CD8-positive, alpha-beta memory T cell (primary cell): ENCODE measurements around the gene TNFAIP3. TPM values are rescaled to one million over a fixed set of nuclear protein-coding genes. Genes with fewer than 3 reads are reported as not detected.
A peak's percentile ranks its signal among the peaks of the same experiment; 100 is the strongest.

Experiments used
- CTCF ChIA-PET: fragments of 350-600 bp; sonication (Branson Sonifier 250); formaldehyde crosslinking; loops from one replicate; lab custom pipeline; 2021; ENCODE audit warnings: antibody characterized with exemption; lab: Charles Lee
- POLR2A ChIA-PET: fragments of 350-600 bp; sonication (Branson Sonifier 250); formaldehyde crosslinking; loops from one replicate; lab custom pipeline; 2021; ENCODE audit warnings: antibody characterized with exemption; lab: Charles Lee
- DNase-seq, 5 donors: peaks; one replicate each; pipeline versions ENCODE4 v3.0.0 to v3.0.0-alpha.2; 2020 to 2022; ENCODE audit warnings: mixed read lengths in 1 of 5
- H3K27ac ChIP-seq: one replicate; pipeline ENCODE4 v1.7.0; 2013; ENCODE audit warnings: low read depth, mild to moderate bottlenecking, low read length, moderate library complexity
- H3K27me3 ChIP-seq: 2 replicates; pipeline ENCODE4 v1.7.0; 2013; ENCODE audit warnings: low read length, mild to moderate bottlenecking; ENCODE audit not compliant: insufficient read depth, poor library complexity, severe bottlenecking
- H3K36me3 ChIP-seq: 2 replicates; pipeline ENCODE4 v1.7.0; 2013; ENCODE audit warnings: mild to moderate bottlenecking, low read length, moderate library complexity; ENCODE audit not compliant: insufficient read depth
- H3K4me1 ChIP-seq: 2 replicates; pipeline ENCODE4 v1.7.0; 2013; ENCODE audit warnings: mild to moderate bottlenecking, low read length, moderate library complexity; ENCODE audit not compliant: insufficient read depth
- H3K4me3 ChIP-seq: 2 replicates; pipeline ENCODE4 v1.7.0; 2013; ENCODE audit warnings: mild to moderate bottlenecking, low read length
- H3K9me3 ChIP-seq: 2 replicates; pipeline ENCODE4 v1.7.0; 2013; ENCODE audit warnings: mild to moderate bottlenecking, low read length
- H3K27ac Mint-ChIP-seq, 8 donors: one replicate each; pipeline ENCODE4 v1.8.0; 2020 to 2021; ENCODE audit warnings: mixed read lengths in 8 of 8, mild to moderate bottlenecking in 6 of 8, inconsistent platforms in 3 of 8, moderate library complexity in 3 of 8
- H3K27me3 Mint-ChIP-seq, 2 donors: one replicate each; pipeline ENCODE4 v1.8.0; 2020 to 2021; ENCODE audit warnings: mixed read lengths in 2 of 2, mild to moderate bottlenecking in 1 of 2, moderate library complexity in 1 of 2
- H3K36me3 Mint-ChIP-seq, 3 donors: one replicate each; pipeline ENCODE4 v1.8.0; 2020 to 2021; ENCODE audit warnings: mixed read lengths in 3 of 3, inconsistent platforms in 1 of 3, mild to moderate bottlenecking in 1 of 3
- H3K4me1 Mint-ChIP-seq, 3 donors: one replicate each; pipeline ENCODE4 v1.8.0; 2020 to 2021; ENCODE audit warnings: mixed read lengths in 3 of 3, inconsistent platforms in 1 of 3, mild to moderate bottlenecking in 1 of 3
- H3K4me3 Mint-ChIP-seq, 7 donors: one replicate each; pipeline ENCODE4 v1.8.0; 2020 to 2021; ENCODE audit warnings: mixed read lengths in 7 of 7, mild to moderate bottlenecking in 6 of 7, moderate library complexity in 4 of 7, inconsistent platforms in 2 of 7
- H3K9me3 Mint-ChIP-seq, 5 donors: one replicate each; pipeline ENCODE4 v1.8.0; 2020 to 2022; ENCODE audit warnings: mixed read lengths in 5 of 5, mild to moderate bottlenecking in 3 of 5, moderate library complexity in 2 of 5, inconsistent platforms in 1 of 5
- polyA plus RNA-seq: library from polyadenylated mRNA; unstranded; fragments of 300-500 nt; fragmentation: Illumina TruSeq; gene quantifications from one replicate; pipeline ENCODE4 v1.2.3, GENCODE V29; 2021
- total RNA-seq, 2 experiments: library from RNA; stranded (reverse); gene quantifications; one replicate each; pipeline ENCODE4 v1.2.3, GENCODE V29; 2021

The TNFAIP3 gene
- total and polyA plus RNA-seq, 3 experiments from 2014 or later = 127 to 298 (median 267) TPM

DNA sequence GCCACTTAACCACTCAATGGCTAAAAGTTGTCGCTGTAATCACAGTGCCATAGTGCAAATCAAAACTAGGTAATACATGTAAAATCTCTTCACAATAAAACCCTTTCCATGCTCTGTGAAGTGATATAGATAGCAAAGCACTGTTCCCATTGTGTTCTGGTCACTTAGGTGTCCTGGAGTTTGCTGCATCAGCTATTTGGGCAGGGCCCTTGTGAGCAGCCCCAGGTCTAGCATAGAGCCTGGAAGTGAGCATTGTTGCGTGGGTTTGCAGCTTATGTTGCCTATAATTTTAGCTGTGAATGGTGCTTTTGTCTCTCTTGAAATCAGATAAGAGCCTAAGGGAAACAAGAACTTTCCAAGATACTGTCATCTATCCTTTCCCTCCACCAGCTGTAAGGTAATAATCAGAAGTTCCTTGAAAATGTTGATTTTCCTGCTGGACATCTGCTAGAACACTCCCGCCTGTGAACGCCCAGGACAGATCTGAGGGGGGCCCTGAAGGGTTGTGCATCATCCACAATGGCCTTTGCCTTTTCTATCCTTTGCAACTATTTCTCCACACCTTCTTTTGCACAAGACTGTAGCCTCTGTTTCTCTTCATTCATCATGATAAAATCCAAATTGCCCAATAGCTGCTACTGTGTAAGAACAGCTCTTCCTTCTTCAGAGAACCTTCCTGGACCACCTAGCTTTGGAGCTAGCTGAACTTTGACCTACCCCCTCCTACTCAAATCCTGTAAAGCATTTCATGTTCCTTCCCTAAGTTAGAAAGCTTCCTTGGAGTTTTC, 57.0 kb downstream of the TNFAIP3 start:
- Mint-ChIP-seq H3K9me3 (no peaks in the 10 kb centered on the region), H3K4me1 (peaks cover 28 to 36% (median 33%) of the 10 kb centered on the region in 3 donors), H3K36me3 (no peaks in the 10 kb centered on the region), H3K27me3 (no peaks in the 10 kb centered on the region), H3K4me3 (no peak overlapping the region), H3K27ac (peak overlapping the region in 2 of 8 donors; percentile 17 to 30)
- Histone ChIP-seq H3K4me3 (no peak overlapping the region), H3K36me3 (no peaks in the 10 kb centered on the region), H3K9me3 (no peaks in the 10 kb centered on the region), H3K27ac (no peak overlapping the region), H3K27me3 (no peaks in the 10 kb centered on the region), H3K4me1 (peaks cover 24% of the 10 kb centered on the region)
- no peak for DNase-seq
- CTCF ChIA-PET = interaction anchor here (0.7 kb wide), 1 partner anchor 212 kb away, joined by 3 read pairs; no protein-coding TSS in a partner anchor
- POLR2A ChIA-PET = interaction anchor here (0.8 kb wide), 1 partner anchor 25 kb away, joined by 3 read pairs; no protein-coding TSS in a partner anchor

DNA sequence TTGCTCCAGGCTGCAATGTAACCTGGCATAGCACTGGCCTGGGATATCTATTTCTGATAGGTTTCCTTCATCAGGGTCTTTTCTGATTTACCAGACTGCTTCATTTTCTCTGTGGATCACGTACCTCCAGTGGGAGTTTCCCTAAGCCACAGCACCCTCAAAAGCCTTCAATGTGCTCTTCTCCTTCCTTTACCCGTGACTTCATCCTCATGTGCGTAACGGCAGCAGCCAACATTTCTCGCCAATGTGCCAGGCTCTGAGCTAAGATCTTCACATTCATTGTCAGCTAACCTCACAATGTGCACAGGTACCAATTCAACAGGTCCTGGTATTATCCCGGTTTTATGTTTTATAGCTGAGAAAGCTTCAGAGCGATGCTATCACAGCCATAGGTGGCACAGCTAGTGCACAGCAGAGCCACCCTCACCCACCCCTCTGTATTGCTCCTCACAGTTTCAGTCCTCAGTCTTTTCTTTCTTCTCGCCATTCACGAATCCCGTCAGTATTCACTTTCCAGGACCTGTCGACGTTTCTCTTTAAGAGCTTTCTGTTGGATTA, 58.2 kb downstream of the TNFAIP3 start:
- peaks cover 29 to 37% (median 33%) of the 10 kb centered on the region in 3 donors for H3K4me1 Mint-ChIP-seq
- POLR2A ChIA-PET = interaction anchor here (1.2 kb wide), 1 partner anchor 57 kb away, joined by 3 read pairs; no protein-coding TSS in a partner anchor
- DNase-seq = no peak

GRCh38 chr6:137926207-137926731, 59.2 kb downstream of the TNFAIP3 start:
- H3K4me3 ChIP-seq = no peak overlapping the region
- H3K27me3 Mint-ChIP-seq = no peaks in the 10 kb centered on the region
- H3K27me3 ChIP-seq = no peaks in the 10 kb centered on the region
- no peak for DNase-seq
- peaks cover 29 to 37% (median 33%) of the 10 kb centered on the region in 3 donors for H3K4me1 Mint-ChIP-seq
- H3K9me3 ChIP-seq = no peaks in the 10 kb centered on the region
- POLR2A ChIA-PET = interaction anchor here (1.2 kb wide), 1 partner anchor 58 kb away, joined by 3 read pairs; no protein-coding TSS in a partner anchor
- CTCF ChIA-PET = interaction anchor here (1.7 kb wide), 1 partner anchor 59 kb away, joined by 4 read pairs; the partner anchor contains the start of gene TNFAIP3
- no peaks in the 10 kb centered on the region for H3K36me3 Mint-ChIP-seq
- H3K4me1 ChIP-seq = peaks cover 24% of the 10 kb centered on the region
- H3K9me3 Mint-ChIP-seq = no peaks in the 10 kb centered on the region
- H3K27ac ChIP-seq = no peak overlapping the region
- peak overlapping the region in 5 of 8 donors; percentile 9 to 86 (median 66) for H3K27ac Mint-ChIP-seq
- no peak overlapping the region for H3K4me3 Mint-ChIP-seq
- no peaks in the 10 kb centered on the region for H3K36me3 ChIP-seq

More for the DNA sequence above, 58.2 kb downstream of the TNFAIP3 start:
- Histone ChIP-seq H3K4me3 (no peak overlapping the region), H3K4me1 (peaks cover 24% of the 10 kb centered on the region), H3K36me3 (no peaks in the 10 kb centered on the region), H3K9me3 (no peaks in the 10 kb centered on the region), H3K27me3 (no peaks in the 10 kb centered on the region), H3K27ac (no peak overlapping the region)
- no peaks in the 10 kb centered on the region for H3K9me3 Mint-ChIP-seq
- no peaks in the 10 kb centered on the region for H3K36me3 Mint-ChIP-seq
- no peaks in the 10 kb centered on the region for H3K27me3 Mint-ChIP-seq
- CTCF ChIA-PET = interaction anchor here (1.7 kb wide), 1 partner anchor 58 kb away, joined by 4 read pairs; the partner anchor contains the start of gene TNFAIP3
- peak overlapping the region in 2 of 8 donors; percentile 25 to 72 for H3K27ac Mint-ChIP-seq
- H3K4me3 Mint-ChIP-seq = no peak overlapping the region

DNA sequence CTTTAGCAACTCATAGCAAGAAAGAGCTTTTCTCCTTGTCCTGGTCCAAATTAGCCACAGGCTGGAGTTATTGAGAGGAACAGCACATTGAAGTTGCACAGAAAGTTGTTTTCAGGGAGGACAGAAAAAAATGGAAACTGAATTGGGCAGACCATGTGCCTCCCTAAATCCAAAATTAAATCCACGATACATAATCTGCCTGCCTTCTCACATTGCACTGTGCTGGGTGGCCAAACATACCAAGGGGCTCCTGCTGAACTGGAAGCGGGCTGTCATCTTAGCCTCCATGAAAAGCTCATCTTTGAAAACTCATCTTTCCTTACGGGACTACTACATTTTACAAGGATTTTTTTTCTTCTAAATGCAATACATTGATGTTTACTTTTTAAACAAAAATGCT, 59.9 kb downstream of the TNFAIP3 start:
- H3K27ac ChIP-seq = no peak overlapping the region
- Mint-ChIP-seq H3K27me3 (no peaks in the 10 kb centered on the region), H3K4me1 (peaks cover 29 to 37% (median 33%) of the 10 kb centered on the region in 3 donors)

GRCh38 chr6:137927777-137928218, 60.7 kb downstream of the TNFAIP3 start:
- no peaks in the 10 kb centered on the region for H3K36me3 Mint-ChIP-seq
- peak overlapping the region; percentile 4 to 82 (median 65) for H3K4me3 Mint-ChIP-seq
- H3K27ac Mint-ChIP-seq = peak overlapping the region in 7 of 8 donors; percentile 69 to 96 (median 89)
- no peaks in the 10 kb centered on the region for H3K27me3 ChIP-seq
- H3K4me3 ChIP-seq = peak overlapping the region; percentile 32
- H3K9me3 ChIP-seq = no peaks in the 10 kb centered on the region
- peaks cover 24% of the 10 kb centered on the region for H3K4me1 ChIP-seq
- H3K27ac ChIP-seq = no peak overlapping the region
- DNase-seq = peak; percentile 67 to 87 (median 85)
- H3K36me3 ChIP-seq = no peaks in the 10 kb centered on the region
- H3K9me3 Mint-ChIP-seq = no peaks in the 10 kb centered on the region
- no peaks in the 10 kb centered on the region for H3K27me3 Mint-ChIP-seq
- CTCF ChIA-PET = interaction anchor here (0.6 to 1.2 kb wide), 5 partner anchors 8 to 60 kb away, joined by 3 to 5 read pairs (median 3); partner anchors contain the start of gene TNFAIP3
- peaks cover 29 to 37% (median 33%) of the 10 kb centered on the region in 3 donors for H3K4me1 Mint-ChIP-seq
- POLR2A ChIA-PET = interaction anchor here (0.8 kb wide), 1 partner anchor 16 kb away, joined by 3 read pairs; no protein-coding TSS in a partner anchor

More for the DNA sequence above, 59.9 kb downstream of the TNFAIP3 start:
- H3K9me3 ChIP-seq = no peaks in the 10 kb centered on the region
- no peak overlapping the region for H3K4me3 ChIP-seq
- H3K27me3 ChIP-seq = no peaks in the 10 kb centered on the region
- ChIA-PET CTCF (interaction anchor here (1.7 kb wide), 1 partner anchor 60 kb away, joined by 4 read pairs; the partner anchor contains the start of gene TNFAIP3), POLR2A (no interaction called here)
- DNase-seq = no peak
- no peaks in the 10 kb centered on the region for H3K36me3 Mint-ChIP-seq
- H3K4me3 Mint-ChIP-seq = peak overlapping the region in 2 of 7 donors; percentile 9 to 65
- no peaks in the 10 kb centered on the region for H3K9me3 Mint-ChIP-seq
- H3K27ac Mint-ChIP-seq = peak overlapping the region in 5 of 8 donors; percentile 66 to 90 (median 86)
- H3K36me3 ChIP-seq = no peaks in the 10 kb centered on the region
- H3K4me1 ChIP-seq = peaks cover 24% of the 10 kb centered on the region

DNA sequence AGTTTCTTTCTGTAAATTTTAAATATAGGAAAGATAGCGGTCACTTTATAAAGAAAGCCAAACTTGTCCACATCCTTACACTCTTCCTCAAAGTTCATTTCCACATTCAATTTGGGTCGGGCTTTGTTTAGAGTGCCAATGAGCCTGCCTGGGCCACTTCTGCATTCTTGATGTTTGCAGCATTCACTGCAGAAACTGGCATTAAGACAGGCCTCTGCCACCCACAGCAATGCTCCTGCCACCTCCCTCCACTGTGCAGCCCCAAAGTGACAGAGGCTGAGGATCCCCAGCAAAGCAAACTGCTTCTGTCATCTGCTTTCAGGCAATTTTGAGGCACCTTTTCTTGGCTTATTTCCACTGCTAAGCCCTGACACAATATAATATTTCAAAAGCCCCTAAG, 61.2 kb downstream of the TNFAIP3 start:
- no peaks in the 10 kb centered on the region for H3K27me3 ChIP-seq
- POLR2A ChIA-PET = interaction anchor here (0.8 kb wide), 1 partner anchor 16 kb away, joined by 3 read pairs; no protein-coding TSS in a partner anchor
- H3K9me3 Mint-ChIP-seq = no peaks in the 10 kb centered on the region
- peaks cover 29 to 37% (median 33%) of the 10 kb centered on the region in 3 donors for H3K4me1 Mint-ChIP-seq
- no peaks in the 10 kb centered on the region for H3K36me3 ChIP-seq
- H3K4me3 Mint-ChIP-seq = peak overlapping the region; percentile 53 to 82 (median 65)
- H3K9me3 ChIP-seq = no peaks in the 10 kb centered on the region
- H3K4me3 ChIP-seq = peak overlapping the region; percentile 32
- no peaks in the 10 kb centered on the region for H3K27me3 Mint-ChIP-seq
- no peaks in the 10 kb centered on the region for H3K36me3 Mint-ChIP-seq
- no peak overlapping the region for H3K27ac ChIP-seq
- CTCF ChIA-PET = interaction anchor here (0.9 to 1.2 kb wide), 3 partner anchors 8 to 61 kb away, joined by 3 to 5 read pairs (median 3); partner anchors contain the start of gene TNFAIP3
- peak overlapping the region; percentile 30 to 96 (median 89) for H3K27ac Mint-ChIP-seq
- no peak for DNase-seq
- peaks cover 24% of the 10 kb centered on the region for H3K4me1 ChIP-seq

DNA sequence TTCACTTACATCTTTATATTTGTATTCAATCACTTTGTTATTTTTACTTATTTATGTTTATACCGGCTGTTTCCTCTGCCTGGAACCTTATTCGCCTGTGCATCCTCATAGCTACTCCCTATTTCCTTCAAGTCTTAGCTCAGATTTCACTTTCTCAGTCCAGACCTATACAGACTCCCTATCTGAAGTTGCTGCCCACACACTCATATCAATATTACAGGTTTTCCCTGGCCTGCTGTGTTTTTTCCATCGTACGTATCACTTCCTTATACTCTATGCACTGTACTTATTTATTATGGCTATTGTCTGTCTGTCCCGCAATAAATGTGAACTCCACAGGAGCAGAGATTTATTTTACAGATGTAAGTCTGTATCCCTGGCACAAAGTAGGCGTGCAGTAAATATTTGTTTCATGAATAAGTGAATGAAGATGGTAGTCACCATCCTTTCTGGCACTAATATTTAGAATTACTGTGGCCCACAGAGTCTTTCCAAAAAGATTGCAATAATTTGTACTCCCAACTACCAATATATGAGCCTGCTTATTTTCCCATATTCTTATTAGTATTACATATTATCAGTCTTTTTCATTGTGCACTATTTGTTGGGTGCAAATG, 64.9 kb downstream of the TNFAIP3 start:
- no peak for DNase-seq
- no peaks in the 10 kb centered on the region for H3K36me3 Mint-ChIP-seq
- H3K9me3 Mint-ChIP-seq = peaks cover 0 to 2% (median 0%) of the 10 kb centered on the region in 5 donors
- no peaks in the 10 kb centered on the region for H3K27me3 Mint-ChIP-seq
- Histone ChIP-seq H3K27me3 (no peaks in the 10 kb centered on the region), H3K36me3 (no peaks in the 10 kb centered on the region), H3K4me1 (peaks cover 20% of the 10 kb centered on the region), H3K9me3 (no peaks in the 10 kb centered on the region), H3K4me3 (no peak overlapping the region), H3K27ac (no peak overlapping the region)
- no peak overlapping the region for H3K27ac Mint-ChIP-seq
- ChIA-PET POLR2A (no interaction called here), CTCF (interaction anchor here (1.4 to 1.5 kb wide), 2 partner anchors 12 to 15 kb away, joined by 3 read pairs; no protein-coding TSS in a partner anchor)
- peaks cover 18 to 23% (median 21%) of the 10 kb centered on the region in 3 donors for H3K4me1 Mint-ChIP-seq
- no peak overlapping the region for H3K4me3 Mint-ChIP-seq
